ENCODE data around the gene KDM3B.

The KDM3B gene

GRCh38 chr5:138482638-138483037 is 130.2 kb downstream of the KDM3B start:
- Histone ChIP-seq H3F3A (ENCODE audit: low read depth) (no peaks in the 10 kb centered on the region), H4K20me1 (ENCODE audit: insufficient read depth, low read length, poor library complexity, severe bottlenecking) (no peaks in the 10 kb centered on the region), H3K36me3 (ENCODE audit: insufficient read depth, low read length) (no peaks in the 10 kb centered on the region), H3K9me2 (replicated peaks; ENCODE audit: low read depth, low read length) (no peaks in the 10 kb centered on the region), H3K4me2 (ENCODE audit: low read depth, low read length, poor library complexity, severe bottlenecking) (no peak overlapping the region), H3K27me3 (ENCODE audit: insufficient read depth, low read length, poor library complexity, severe bottlenecking) (no peaks in the 10 kb centered on the region), H3K9me3 (ENCODE audit: insufficient read depth, low read depth, low read length) (no peaks in the 10 kb centered on the region), H2AFZ (ENCODE audit: low read length) (no peak overlapping the region), H3K4me1 (ENCODE audit: insufficient read depth, low read length, poor library complexity, severe bottlenecking) (no peaks in the 10 kb centered on the region), H3K9ac (ENCODE audit: low read depth, low read length, poor library complexity, severe bottlenecking) (no peak overlapping the region), H3K79me2 (ENCODE audit: insufficient read depth, low read length) (no peaks in the 10 kb centered on the region), H3K4me3 (ENCODE audit: low read length, poor library complexity, severe bottlenecking) (no peak overlapping the region)
- TF ChIP-seq, protein P1, sequence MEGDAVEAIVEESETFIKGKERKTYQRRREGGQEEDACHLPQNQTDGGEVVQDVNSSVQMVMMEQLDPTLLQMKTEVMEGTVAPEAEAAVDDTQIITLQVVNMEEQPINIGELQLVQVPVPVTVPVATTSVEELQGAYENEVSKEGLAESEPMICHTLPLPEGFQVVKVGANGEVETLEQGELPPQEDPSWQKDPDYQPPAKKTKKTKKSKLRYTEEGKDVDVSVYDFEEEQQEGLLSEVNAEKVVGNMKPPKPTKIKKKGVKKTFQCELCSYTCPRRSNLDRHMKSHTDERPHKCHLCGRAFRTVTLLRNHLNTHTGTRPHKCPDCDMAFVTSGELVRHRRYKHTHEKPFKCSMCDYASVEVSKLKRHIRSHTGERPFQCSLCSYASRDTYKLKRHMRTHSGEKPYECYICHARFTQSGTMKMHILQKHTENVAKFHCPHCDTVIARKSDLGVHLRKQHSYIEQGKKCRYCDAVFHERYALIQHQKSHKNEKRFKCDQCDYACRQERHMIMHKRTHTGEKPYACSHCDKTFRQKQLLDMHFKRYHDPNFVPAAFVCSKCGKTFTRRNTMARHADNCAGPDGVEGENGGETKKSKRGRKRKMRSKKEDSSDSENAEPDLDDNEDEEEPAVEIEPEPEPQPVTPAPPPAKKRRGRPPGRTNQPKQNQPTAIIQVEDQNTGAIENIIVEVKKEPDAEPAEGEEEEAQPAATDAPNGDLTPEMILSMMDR (conservative IDR thresholded peaks at IDR 0.05; ENCODE audit: low read length), result no peak
- no peak for TF ChIP-seq EZH2phosphoT487 (IDR thresholded peaks at IDR 0.05; ENCODE audit: borderline replicate concordance)
